Left cardiac atrium (tissue), 4 donors: ENCODE measurements around the gene SLC25A6. TPM values are rescaled to one million over a fixed set of nuclear protein-coding genes. Genes with fewer than 3 reads are reported as not detected.
"Not testable (repeated sequence)": the region's sequence is repeated elsewhere in the genome, so short reads cannot be mapped to it uniquely, and the experiment has no call there.

Source experiments
- ATAC-seq, 2 donors: fragments of 200-7000 bp; cut with Tn5 transposase; one replicate each; pipeline ENCODE4 v1.9.1; 2020; ENCODE audit warnings: mild to moderate bottlenecking in 2 of 2, moderate library complexity in 2 of 2
- DNase-seq: peaks from one replicate; pipeline ENCODE4 v3.0.0-alpha.2; 2020
- intact Hi-C, 2 donors: fragments of 100-400 bp; cut with DNase I; formaldehyde crosslinking; loops; one replicate each; pipeline versions ENCODE4 v1.14.1 to v1.15.1; 2022 to 2023
- total RNA-seq, 2 donors: library from RNA; stranded (reverse); fragmentation: NEBNext Ultra II Directional; extraction: Animal tissue kit (Norgen Biotek cat#: 25700); gene quantifications; one replicate each; pipeline ENCODE4 v1.2.1, GENCODE V29; 2021
- donor health status: DM: no; HTN: yes; CAD: no.
- donor health status: DM: no; HTN: yes; CAD: no; lungs with severe emphysema.
- donor health status: DM: yes; HTN: yes; CAD: no.
- donor health status: Dilated cardiomyopathy.

Gene SLC25A6
- total RNA-seq, 2 donors from 2014 or later, result 171 to 206 TPM

GRCh38 chrX:1393871-1394615 lies 2.1 kb upstream of the SLC25A6 start:
- intact Hi-C loops, result loop anchor here in 1 of 2 donors (10.0 kb wide), 1 partner anchor 51 kb away; no protein-coding TSS in a partner anchor
- DNase-seq (peak; percentile 5), ATAC-seq (no peak)

GRCh38 chrX:1392376-1393068 lies 609 bp upstream of the SLC25A6 start:
- DNase-seq, result peak; percentile 75
- intact Hi-C loops, result loop anchor here in 1 of 2 donors (10.0 kb wide), 1 partner anchor 52 kb away; no protein-coding TSS in a partner anchor
- peak; percentile 53 to 66 for ATAC-seq

GRCh38 chrX:1391370-1391706 lies 575 bp downstream of the SLC25A6 start:
- intact Hi-C loops, result loop anchor here in 1 of 2 donors (10.0 kb wide), 1 partner anchor 53 kb away; no protein-coding TSS in a partner anchor
- peak in 1 of 2 donors; percentile 67 for ATAC-seq
- DNase-seq, result no peak

- ATAC-seq (no peak), DNase-seq (peak; percentile 34)
- intact Hi-C loops, result loop anchor here in 1 of 2 donors (10.0 kb wide), 1 partner anchor 54 kb away; no protein-coding TSS in a partner anchor
These were observed 1.1 kb downstream of the SLC25A6 start for GRCh38 chrX:1390621-1391369.

DNA sequence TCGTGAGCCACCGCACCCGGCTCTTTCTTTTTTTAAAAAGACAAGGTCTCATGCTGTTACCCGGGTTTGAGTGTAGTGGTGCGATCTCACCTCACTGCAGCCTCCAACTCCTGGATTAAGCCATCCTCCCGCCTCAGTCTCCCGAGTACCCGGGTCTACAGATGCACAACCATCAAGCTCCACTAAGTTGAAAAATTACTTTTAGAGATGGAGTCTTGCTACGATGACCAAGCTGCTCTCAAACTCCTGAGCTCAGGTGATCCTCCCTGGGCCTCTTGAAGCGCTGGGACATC lies 2.0 kb downstream of the SLC25A6 start:
- intact Hi-C loops, result loop anchor here in 1 of 2 donors (10.0 kb wide), 1 partner anchor 55 kb away; no protein-coding TSS in a partner anchor
- ATAC-seq, result no peak
- DNase-seq, result no peak

DNA sequence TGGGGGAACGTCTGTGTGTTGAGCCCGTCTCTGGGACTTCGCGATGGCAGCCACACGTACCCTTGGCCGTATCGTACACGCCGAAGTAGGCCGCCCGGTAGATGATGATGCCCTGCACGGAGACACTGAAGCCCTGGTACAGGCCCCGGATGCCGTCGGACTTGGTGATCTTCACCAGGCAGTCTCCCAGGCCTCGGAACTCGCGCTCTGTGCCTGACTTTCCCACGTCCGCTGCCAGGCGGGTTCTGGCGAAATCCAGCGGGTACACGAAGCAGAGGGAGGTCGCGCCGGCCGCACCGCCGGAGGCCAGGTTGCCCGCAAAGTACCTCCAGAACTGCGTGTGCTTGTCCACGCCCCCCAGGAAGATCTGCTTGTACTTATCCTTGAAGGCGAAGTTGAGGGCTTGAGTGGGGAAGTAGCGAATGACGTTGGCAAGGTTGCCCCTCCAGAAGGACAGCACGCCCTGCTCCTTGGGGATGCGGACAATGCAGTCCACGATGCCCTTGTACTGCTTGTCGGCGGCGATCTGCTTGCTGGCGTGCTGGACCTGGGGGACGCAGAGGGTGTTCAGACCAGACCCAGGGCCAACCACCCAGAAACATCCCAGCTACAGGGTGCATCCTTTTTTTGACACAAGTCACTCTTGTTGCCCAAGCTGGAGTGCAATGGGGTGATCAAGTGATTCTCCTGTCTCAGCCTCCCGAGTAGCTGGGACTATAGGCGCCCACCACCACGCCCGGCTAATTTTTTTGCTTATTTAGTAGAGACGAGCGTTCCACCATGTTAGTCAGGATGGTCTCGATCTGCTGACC lies 2.5 kb downstream of the SLC25A6 start:
- intact Hi-C loops, result no loop called here
- ATAC-seq (no peak), DNase-seq (no peak)

DNA sequence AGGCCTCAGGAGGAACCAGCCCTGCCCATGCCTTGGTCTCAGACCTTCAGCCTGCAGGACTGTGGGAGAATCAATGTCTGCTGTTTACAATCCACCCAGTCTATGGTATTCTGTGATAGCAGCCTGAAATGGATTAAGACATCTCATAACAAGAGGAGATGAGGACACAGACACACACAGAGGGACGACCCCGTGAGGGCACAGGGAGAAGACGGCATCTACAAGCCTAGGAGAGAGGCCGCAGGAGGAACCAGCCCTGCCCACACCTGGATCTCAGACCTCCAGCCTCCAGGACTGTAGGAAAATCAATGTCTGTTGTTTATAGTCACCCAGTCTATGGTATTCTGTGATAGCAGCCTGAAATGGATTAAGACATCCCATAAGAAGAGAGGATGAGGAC lies 3.3 kb downstream of the SLC25A6 start:
- no peak for DNase-seq
- ATAC-seq, result no peak
- intact Hi-C loops, result no loop called here

GRCh38 chrX:1387141-1387776 lies 4.7 kb downstream of the SLC25A6 start:
- intact Hi-C loops, result no loop called here
- ATAC-seq, result no peak
- no peak for DNase-seq

GRCh38 chrX:1386338-1387127 lies 5.4 kb downstream of the SLC25A6 start:
- intact Hi-C loops, result no loop called here
- no peak for ATAC-seq
- no peak for DNase-seq

GRCh38 chrX:1385253-1386223 lies 6.4 kb downstream of the SLC25A6 start:
- intact Hi-C loops, result no loop called here
- DNase-seq (no peak), ATAC-seq (no peak)

- intact Hi-C loops, result no loop called here
- no peak for ATAC-seq
- no peak for DNase-seq
These were observed 7.2 kb downstream of the SLC25A6 start for GRCh38 chrX:1384658-1385252.

GRCh38 chrX:1380672-1381233 lies 11.2 kb downstream of the SLC25A6 start:
- DNase-seq (no peak), ATAC-seq (peak; percentile 4 to 17)
- intact Hi-C loops, result no loop called here

DNA sequence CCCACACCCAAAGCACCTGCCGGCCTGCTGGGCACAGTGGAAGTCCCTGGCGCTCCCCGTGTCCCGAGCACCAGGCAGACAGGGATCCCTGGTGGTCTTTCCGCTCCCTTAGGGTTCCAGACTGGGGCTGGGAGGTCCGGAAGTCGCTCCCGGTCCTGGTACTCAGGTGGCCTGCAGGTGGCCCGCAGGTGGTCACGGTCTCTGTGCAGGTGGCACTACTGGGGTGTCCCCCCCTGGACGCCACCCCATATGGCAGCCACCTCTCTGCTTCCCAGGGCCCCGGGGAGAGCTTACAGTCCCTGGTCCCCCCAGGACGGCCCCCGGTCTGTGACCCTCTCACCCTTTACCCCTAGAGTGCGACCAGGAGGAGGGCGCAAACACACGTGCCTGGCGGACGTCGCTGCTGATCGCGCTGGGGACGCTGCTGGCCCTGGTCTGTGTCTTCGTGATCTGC lies 13.6 kb downstream of the SLC25A6 start:
- intact Hi-C loops, result no loop called here
- no peak for DNase-seq
- peak in 1 of 2 donors; percentile 2 for ATAC-seq

DNA sequence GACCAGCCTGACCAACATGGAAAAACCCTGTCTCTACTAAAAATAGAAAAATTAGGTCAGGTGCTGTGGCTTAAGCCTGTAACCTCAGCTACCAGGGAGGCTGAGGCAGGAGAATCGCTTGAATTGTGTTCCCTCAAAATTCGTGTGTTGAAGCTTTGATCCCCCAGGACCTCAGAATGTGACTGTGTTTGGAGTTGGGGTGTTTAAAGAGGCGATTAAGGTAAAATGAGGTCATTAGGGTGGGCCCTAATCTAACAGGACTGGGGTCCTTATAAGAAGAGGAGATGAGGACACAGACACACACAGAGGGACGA lies 23.6 kb downstream of the SLC25A6 start:
- no peak for DNase-seq
- no peak for ATAC-seq
- intact Hi-C loops, result no loop called here

- ATAC-seq, intact Hi-C loops, DNase-seq: not testable (repeated sequence)
These were observed 25.6 kb downstream of the SLC25A6 start for GRCh38 chrX:1366363-1366762.

GRCh38 chrX:1361910-1362309 lies 30.0 kb downstream of the SLC25A6 start:
- no peak for ATAC-seq
- DNase-seq, result no peak
- intact Hi-C loops, result no loop called here
